ENCODE data around the gene ANK3. TPM values are rescaled to one million over a fixed set of nuclear protein-coding genes. Genes with fewer than 3 reads are reported as not detected.

Gene ANK3
- total RNA-seq, 1 experiment from 2014 or later = 6.7 TPM

DNA sequence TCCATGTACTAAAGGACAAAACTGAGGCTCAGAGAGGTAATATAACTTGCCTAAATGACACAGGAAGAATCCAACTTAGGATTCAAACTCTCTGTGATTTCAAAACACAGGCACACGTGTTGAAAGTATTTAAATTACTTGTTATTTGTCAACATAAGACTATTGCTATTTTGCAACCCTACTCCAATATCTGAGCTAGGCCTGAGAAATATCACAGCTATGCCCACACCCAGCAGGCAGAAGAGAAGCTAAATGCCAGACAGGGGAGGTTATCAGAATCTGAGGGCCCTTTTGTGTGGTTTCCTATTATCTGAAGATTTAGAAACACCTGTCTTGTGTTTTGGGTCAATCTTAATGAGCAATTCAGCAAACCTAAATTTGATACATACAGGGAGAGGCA, 204.3 kb downstream of the ANK3 start:
- BruUV-seq (replicated peaks) = no TSS peak
- Mint-ChIP-seq H3K27ac (ENCODE audit: low read depth, unreplicated experiment) (no peak overlapping the region), H3K4me3 (ENCODE audit: unreplicated experiment) (no peak overlapping the region), H3K4me1 (ENCODE audit: insufficient read depth, unreplicated experiment) (no peaks in the 10 kb centered on the region), H3K36me3 (ENCODE audit: insufficient read depth, unreplicated experiment) (no peaks in the 10 kb centered on the region), H3K9me3 (ENCODE audit: unreplicated experiment) (no peaks in the 10 kb centered on the region), H3K27me3 (ENCODE audit: insufficient read depth, unreplicated experiment) (no peaks in the 10 kb centered on the region)
- TF ChIP-seq, protein P1, sequence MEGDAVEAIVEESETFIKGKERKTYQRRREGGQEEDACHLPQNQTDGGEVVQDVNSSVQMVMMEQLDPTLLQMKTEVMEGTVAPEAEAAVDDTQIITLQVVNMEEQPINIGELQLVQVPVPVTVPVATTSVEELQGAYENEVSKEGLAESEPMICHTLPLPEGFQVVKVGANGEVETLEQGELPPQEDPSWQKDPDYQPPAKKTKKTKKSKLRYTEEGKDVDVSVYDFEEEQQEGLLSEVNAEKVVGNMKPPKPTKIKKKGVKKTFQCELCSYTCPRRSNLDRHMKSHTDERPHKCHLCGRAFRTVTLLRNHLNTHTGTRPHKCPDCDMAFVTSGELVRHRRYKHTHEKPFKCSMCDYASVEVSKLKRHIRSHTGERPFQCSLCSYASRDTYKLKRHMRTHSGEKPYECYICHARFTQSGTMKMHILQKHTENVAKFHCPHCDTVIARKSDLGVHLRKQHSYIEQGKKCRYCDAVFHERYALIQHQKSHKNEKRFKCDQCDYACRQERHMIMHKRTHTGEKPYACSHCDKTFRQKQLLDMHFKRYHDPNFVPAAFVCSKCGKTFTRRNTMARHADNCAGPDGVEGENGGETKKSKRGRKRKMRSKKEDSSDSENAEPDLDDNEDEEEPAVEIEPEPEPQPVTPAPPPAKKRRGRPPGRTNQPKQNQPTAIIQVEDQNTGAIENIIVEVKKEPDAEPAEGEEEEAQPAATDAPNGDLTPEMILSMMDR (IDR thresholded peaks at IDR 0.05; ENCODE audit: unreplicated experiment) = no peak
- POLR2A ChIA-PET = no interaction called here
- DNase-seq (ENCODE audit: unreplicated experiment) = no peak
- intact Hi-C loops (cut with micrococcal nuclease) = no loop called here
- CTCF ChIA-PET = interaction anchor here (0.7 to 1.1 kb wide), 2 partner anchors 22 to 52 kb away, joined by 3 to 4 read pairs; no protein-coding TSS in a partner anchor

GRCh38 chr10:60182691-60183090, 207.0 kb downstream of the ANK3 start:
- CTCF ChIA-PET = interaction anchor here (0.8 to 1.6 kb wide), 3 partner anchors 18 to 68 kb away, joined by 3 to 7 read pairs (median 3); no protein-coding TSS in a partner anchor
- Mint-ChIP-seq H3K27ac (ENCODE audit: low read depth, unreplicated experiment) (no peak overlapping the region), H3K9me3 (ENCODE audit: unreplicated experiment) (no peaks in the 10 kb centered on the region)

GRCh38 chr10:60176925-60177324, 212.8 kb downstream of the ANK3 start:
- no peak overlapping the region for H3K27ac Mint-ChIP-seq (ENCODE audit: low read depth, unreplicated experiment)
- H3K27me3 Mint-ChIP-seq (ENCODE audit: insufficient read depth, unreplicated experiment) = no peaks in the 10 kb centered on the region
- ChIA-PET POLR2A (interaction anchor here (0.6 to 0.7 kb wide), 3 partner anchors 10 to 1626 kb away, joined by 3 to 5 read pairs (median 4); no protein-coding TSS in a partner anchor), CTCF (interaction anchor here (0.8 to 1.4 kb wide), 5 partner anchors 31 to 68 kb away, joined by 3 to 5 read pairs (median 3); no protein-coding TSS in a partner anchor)
- no peaks in the 10 kb centered on the region for H3K4me1 Mint-ChIP-seq (ENCODE audit: insufficient read depth, unreplicated experiment)
- no peaks in the 10 kb centered on the region for H3K9me3 Mint-ChIP-seq (ENCODE audit: unreplicated experiment)
- H3K36me3 Mint-ChIP-seq (ENCODE audit: insufficient read depth, unreplicated experiment) = peaks cover 7% of the 10 kb centered on the region
- no TSS peak for BruUV-seq (replicated peaks)
- DNase-seq (ENCODE audit: unreplicated experiment) = no peak
- TF ChIP-seq, protein P1 (IDR thresholded peaks at IDR 0.05; ENCODE audit: unreplicated experiment) = no peak
- intact Hi-C loops (cut with micrococcal nuclease) = no loop called here
- H3K4me3 Mint-ChIP-seq (ENCODE audit: unreplicated experiment) = no peak overlapping the region

More at GRCh38 chr10:60182691-60183090, 207.0 kb downstream of the ANK3 start:
- intact Hi-C loops (cut with micrococcal nuclease) = no loop called here
- no peak for DNase-seq (ENCODE audit: unreplicated experiment)
- no peaks in the 10 kb centered on the region for H3K27me3 Mint-ChIP-seq (ENCODE audit: insufficient read depth, unreplicated experiment)
- POLR2A ChIA-PET = interaction anchor here (1.1 kb wide), 1 partner anchor 10 kb away, joined by 5 read pairs; no protein-coding TSS in a partner anchor
- TF ChIP-seq, protein P1 (IDR thresholded peaks at IDR 0.05; ENCODE audit: unreplicated experiment) = no peak
- H3K4me1 Mint-ChIP-seq (ENCODE audit: insufficient read depth, unreplicated experiment) = no peaks in the 10 kb centered on the region
- no peaks in the 10 kb centered on the region for H3K36me3 Mint-ChIP-seq (ENCODE audit: insufficient read depth, unreplicated experiment)
- H3K4me3 Mint-ChIP-seq (ENCODE audit: unreplicated experiment) = no peak overlapping the region
- BruUV-seq (replicated peaks) = no TSS peak

GRCh38 chr10:60175441-60175971, 214.2 kb downstream of the ANK3 start:
- intact Hi-C loops (cut with micrococcal nuclease) = no loop called here

More at GRCh38 chr10:60175441-60175971, 214.2 kb downstream of the ANK3 start:
- TF ChIP-seq, protein P1 (IDR thresholded peaks at IDR 0.05; ENCODE audit: unreplicated experiment) = no peak
- POLR2A ChIA-PET = interaction anchor here (0.7 to 1.0 kb wide), 3 partner anchors 16 to 47 kb away, joined by 3 to 4 read pairs (median 3); no protein-coding TSS in a partner anchor
- Mint-ChIP-seq H3K27ac (ENCODE audit: low read depth, unreplicated experiment) (no peak overlapping the region), H3K27me3 (ENCODE audit: insufficient read depth, unreplicated experiment) (no peaks in the 10 kb centered on the region), H3K9me3 (ENCODE audit: unreplicated experiment) (no peaks in the 10 kb centered on the region), H3K36me3 (ENCODE audit: insufficient read depth, unreplicated experiment) (peaks cover 7% of the 10 kb centered on the region), H3K4me3 (ENCODE audit: unreplicated experiment) (no peak overlapping the region), H3K4me1 (ENCODE audit: insufficient read depth, unreplicated experiment) (peaks cover 5% of the 10 kb centered on the region)
- no peak for DNase-seq (ENCODE audit: unreplicated experiment)
- BruUV-seq (replicated peaks) = no TSS peak
- CTCF ChIA-PET = interaction anchor here (0.5 to 1.4 kb wide), 4 partner anchors 9 to 183 kb away, joined by 3 to 4 read pairs (median 3); no protein-coding TSS in a partner anchor

Measured in MCF 10A (cell line).